Heart right ventricle (tissue), 16 donors: ENCODE data around the gene NELL2. TPM values are rescaled to one million over a fixed set of nuclear protein-coding genes. Genes with fewer than 3 reads are reported as not detected.

Experiments
- ATAC-seq, 8 donors: fragments of 200-7000 bp; cut with Tn5 transposase; one replicate each; pipeline ENCODE4 v1.9.1; 2020; ENCODE audit warnings: mild to moderate bottlenecking in 8 of 8, moderate library complexity in 8 of 8, moderate number of reproducible peaks in 1 of 8
- DNase-seq, 2 donors: peaks; one replicate each; pipeline ENCODE4 v3.0.0-alpha.2; 2020
- H3K27ac ChIP-seq, 10 donors: fragments of 200-600 bp; sonication (generic) in 2 of 10; one replicate each; pipeline versions ENCODE4 v1.5.0 to v1.8.0; 2020 to 2022; ENCODE audit warnings: mild to moderate bottlenecking in 3 of 10
- H3K27me3 ChIP-seq, 7 donors: fragments of 200-600 bp; one replicate each; pipeline ENCODE4 v1.8.0; 2021 to 2022; ENCODE audit warnings: mild to moderate bottlenecking in 2 of 7
- H3K36me3 ChIP-seq, 9 donors: fragments of 200-600 bp; sonication (generic) in 1 of 9; one replicate each; pipeline versions ENCODE4 v1.5.0 to v1.8.0; 2020 to 2022; ENCODE audit warnings: mild to moderate bottlenecking in 2 of 9
- H3K4me1 ChIP-seq, 9 donors: fragments of 200-600 bp; sonication (generic) in 1 of 9; one replicate each; pipeline versions ENCODE4 v1.5.0 to v1.8.0; 2020 to 2022; ENCODE audit warnings: mild to moderate bottlenecking in 4 of 9
- H3K4me3 ChIP-seq, 10 donors: fragments of 200-600 bp; sonication (generic) in 2 of 10; one replicate each; pipeline versions ENCODE4 v1.5.0 to v1.8.0; 2020 to 2022; ENCODE audit warnings: mild to moderate bottlenecking in 7 of 10, moderate library complexity in 2 of 10
- H3K9me3 ChIP-seq, 11 donors: fragments of 200-600 bp in 10 of 11; sonication (generic) in 2 of 11; one replicate each; pipeline versions ENCODE4 v1.5.0 to v1.8.0; 2013 to 2022; ENCODE audit warnings: mild to moderate bottlenecking in 2 of 11, control low read depth in 1 of 11, moderate library complexity in 1 of 11
- CTCF ChIP-seq, 9 donors: fragments of 200-600 bp; sonication (generic) in 2 of 9; IDR thresholded peaks; one replicate each; pipeline versions ENCODE4 v1.5.0 to v1.8.0; 2021 to 2022; ENCODE audit warnings: antibody characterized with exemption in 9 of 9, mild to moderate bottlenecking in 5 of 9, moderate library complexity in 1 of 9
- WGBS, 2 donors: extraction: QIAGEN DNeasy Blood & Tissue Kit; methylation state at CpG; one replicate each; pipeline ENCODE4 v1.1.7; 2013; ENCODE audit warnings: inconsistent platforms in 1 of 2; 5-methylcytosine and 5-hydroxymethylcytosine counted together
- intact Hi-C, 10 donors: fragments of 100-400 bp; cut with DNase I; formaldehyde crosslinking; loops; one replicate each; pipeline versions ENCODE4 v1.11.1 to v1.14.2; 2022
- polyA plus RNA-seq, 2 donors: library from polyadenylated mRNA; stranded (reverse); fragments of 200-250 nt; gene quantifications; one replicate each; pipeline ENCODE4 v1.2.3, GENCODE V29; 2013
- total RNA-seq, 10 donors: library from RNA; stranded (reverse); fragmentation: NEBNext Ultra II Directional in 3 of 10; extraction: Animal tissue kit (Norgen Biotek cat#: 25700) in 3 of 10; gene quantifications; one replicate each; pipeline versions ENCODE4 v1.2.1 to v1.2.4, GENCODE V29; 2021 to 2023
- donor health status: Arrhythmogenic right ventricular cardiomyopathy.
- donor health status: ischemic (EF 13 %, LVEDD 7.1; RV severe dilation, severe dysfunction).
- donor health status: healthy with polysubstance abuse.
- donor health status: DM: no; HTN: yes; CAD: no.
- donor health status: DM: no; HTN: no; CAD: no.
- donor health status: ischemic (EF 25% LVEDD 6.9; RV normal size, moderate dysfunction).
- donor health status: ischemic (EF 25% LVEDD 5.7; RV mildly dilated, moderate dysfunction).
- donor health status: healthy.
- donor health status: DM: yes; HTN: yes; CAD: no.
- donor health status: Ischemic cardiomyopathy.
- donor health status: ischemic (EF 35%, LVEDD 5.7; RV mildly dilated, moderate dysfunction).
- donor health status: nonischemic (EF 11% LVEDD 7.7; RV severe dilation, severe dysfunction).
- donor health status: DM: yes; HTN: yes; CAD: no.
- donor health status: PGD.
- donor health status: ischemic (EF 29% LVEDD 5.4; RV normal size, mild dysfunction).
- donor health status: nonischemic (EF 23%, LVEDD 6.1; RV moderate dilation, normal function).

The NELL2 gene
- total and polyA plus RNA-seq, 12 donors: 0.06 to 2.8 (median 0.46) TPM; not detected in 3

- WGBS, 2 donors: 68 to 74% methylated on average over 2 of the region's 2 CpGs
- intact Hi-C loops: no loop called here
- no peak for TF ChIP-seq CTCF (IDR thresholded peaks at IDR 0.05)
- Histone ChIP-seq H3K9me3 (peaks cover 0 to 8% (median 0%) of the 10 kb centered on the region in 11 donors), H3K36me3 (no peaks in the 10 kb centered on the region), H3K4me1 (no peaks in the 10 kb centered on the region), H3K4me3 (no peak overlapping the region), H3K27me3 (no peaks in the 10 kb centered on the region), H3K27ac (no peak overlapping the region)
- ATAC-seq (no peak), DNase-seq (no peak)
These were observed 411.0 kb downstream of the NELL2 start for GRCh38 chr12:44465139-44465538.

DNA sequence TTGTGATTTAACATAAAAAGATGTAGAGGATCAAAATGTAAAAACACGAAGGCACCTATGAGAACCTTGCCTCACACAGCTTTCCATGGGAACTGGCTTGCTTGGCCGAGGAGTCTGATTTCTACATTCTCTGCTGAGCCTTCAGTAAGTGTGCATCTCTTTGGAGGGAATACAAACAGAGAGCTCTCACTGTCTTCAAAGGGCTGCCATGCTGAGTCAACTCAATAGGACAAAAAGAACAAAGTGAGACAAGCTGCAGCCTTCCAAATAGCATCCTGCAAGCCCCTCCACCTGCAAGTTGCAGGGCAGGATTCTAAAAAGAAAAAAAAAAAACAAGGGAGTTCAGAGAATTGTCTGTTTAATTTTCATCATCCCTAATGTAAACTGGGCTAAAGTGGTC is 411.9 kb downstream of the NELL2 start:
- WGBS, 2 donors: 51 to 54% methylated on average over 2 of the region's 2 CpGs
- Histone ChIP-seq H3K4me3 (no peak overlapping the region), H3K36me3 (no peaks in the 10 kb centered on the region), H3K9me3 (peaks cover 0 to 8% (median 0%) of the 10 kb centered on the region in 11 donors), H3K27me3 (no peaks in the 10 kb centered on the region), H3K27ac (no peak overlapping the region), H3K4me1 (no peaks in the 10 kb centered on the region)
- no peak for DNase-seq
- no peak for TF ChIP-seq CTCF (IDR thresholded peaks at IDR 0.05)
- ATAC-seq: no peak
- intact Hi-C loops: no loop called here

DNA sequence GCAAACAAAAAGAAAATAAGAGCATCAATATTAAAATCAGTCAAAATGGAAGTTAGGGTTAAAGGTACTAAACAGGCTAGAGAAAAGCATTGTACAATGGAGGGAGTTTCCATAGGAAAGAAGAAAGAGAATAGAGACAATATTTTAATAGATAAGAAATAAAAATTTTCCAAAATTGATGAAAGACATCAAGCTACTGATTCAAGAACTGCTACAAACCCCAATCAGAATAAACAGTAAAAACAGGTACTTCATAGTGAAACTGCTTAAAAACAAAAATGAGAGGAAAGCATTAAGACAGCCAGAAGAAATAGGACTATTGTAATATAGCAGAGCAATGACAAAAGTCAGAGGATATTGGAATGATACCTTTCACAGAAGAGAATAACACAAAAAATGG is 413.4 kb downstream of the NELL2 start:
- no peak for DNase-seq
- intact Hi-C loops: no loop called here
- Histone ChIP-seq H3K4me1 (no peaks in the 10 kb centered on the region), H3K36me3 (no peaks in the 10 kb centered on the region), H3K27ac (no peak overlapping the region), H3K4me3 (no peak overlapping the region), H3K9me3 (peaks cover 0 to 8% (median 0%) of the 10 kb centered on the region in 11 donors), H3K27me3 (no peaks in the 10 kb centered on the region)
- ATAC-seq: no peak
- no peak for TF ChIP-seq CTCF (IDR thresholded peaks at IDR 0.05)

GRCh38 chr12:44460261-44460660 is 415.9 kb downstream of the NELL2 start:
- H3K36me3 ChIP-seq: no peaks in the 10 kb centered on the region
- ATAC-seq (no peak), DNase-seq (no peak)
- H3K27ac ChIP-seq: no peak overlapping the region
- H3K4me1 ChIP-seq: no peaks in the 10 kb centered on the region
- intact Hi-C loops: no loop called here
- no peak overlapping the region for H3K4me3 ChIP-seq
- no peak for TF ChIP-seq CTCF (IDR thresholded peaks at IDR 0.05)
- H3K9me3 ChIP-seq: no peaks in the 10 kb centered on the region
- H3K27me3 ChIP-seq: no peaks in the 10 kb centered on the region
- 63 to 69% methylated on average over 3 of the region's 3 CpGs for WGBS, 2 donors

DNA sequence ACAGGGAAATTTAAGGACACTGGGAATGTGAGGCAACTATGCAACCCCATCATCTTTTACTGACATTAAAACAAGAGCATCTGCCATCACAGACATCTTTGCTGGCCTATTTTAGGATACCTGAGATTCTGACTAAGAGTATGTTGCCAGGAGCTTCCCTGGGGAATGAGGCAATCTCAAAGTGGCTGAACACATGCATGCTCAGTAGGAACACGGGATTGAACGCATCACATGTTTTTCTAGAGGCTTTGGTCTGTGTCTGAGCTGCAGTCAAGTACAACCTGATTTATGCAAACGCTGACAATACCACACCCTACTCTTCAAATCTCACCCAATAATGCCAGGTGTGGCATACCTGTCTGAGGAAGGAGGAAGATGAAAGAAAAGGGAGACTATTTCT is 416.5 kb downstream of the NELL2 start:
- Histone ChIP-seq H3K4me1 (no peaks in the 10 kb centered on the region), H3K9me3 (no peaks in the 10 kb centered on the region), H3K36me3 (no peaks in the 10 kb centered on the region), H3K4me3 (no peak overlapping the region), H3K27me3 (no peaks in the 10 kb centered on the region), H3K27ac (no peak overlapping the region)
- WGBS, 2 donors: 78 to 80% methylated on average over 3 of the region's 3 CpGs
- intact Hi-C loops: no loop called here
- no peak for TF ChIP-seq CTCF (IDR thresholded peaks at IDR 0.05)
- no peak for DNase-seq
- no peak for ATAC-seq
